SK-N-MC (cell line): ENCODE data around the gene SYNJ2.

ENCODE experiments used
- EZH2 ChIP-seq: fragments of 200-600 bp; sonication (generic); IDR thresholded peaks from one replicate; pipeline ENCODE4 v1.6.1; 2017; ENCODE audit warnings: antibody characterized with exemption
- FOXP2 ChIP-seq: optimal IDR thresholded peaks from 2 replicates; pipeline ENCODE3; 2011; ENCODE audit warnings: mild to moderate bottlenecking, moderate library complexity; ENCODE audit not compliant: insufficient read depth; ENCODE audit errors: extremely low read length, control extremely low read depth
- POLR2AphosphoS5 ChIP-seq: IDR thresholded peaks from 2 replicates; pipeline ENCODE4 v1.6.1; 2012; ENCODE audit warnings: mild to moderate bottlenecking, low read depth, low read length, borderline replicate concordance

- TF ChIP-seq POLR2AphosphoS5 (no peak), EZH2 (no peak), FOXP2 (no peak)
Observed at GRCh38 chr6:158056355-158056754, 74.7 kb downstream of the SYNJ2 start.
